HEK293 (cell line): ENCODE results near the gene MCF2L.

Experiments
- CTCF ChIA-PET: fragments of 350-600 bp; formaldehyde crosslinking; extraction: SDS; loops from one replicate; lab custom pipeline; 2021; ENCODE audit warnings: antibody characterized with exemption; lab: Yijun Ruan, JAX
- POLR2A ChIA-PET: fragments of 300-600 bp; formaldehyde crosslinking; extraction: SDS; loops from one replicate; lab custom pipeline; 2020; ENCODE audit warnings: antibody characterized with exemption, inconsistent platforms; lab: Yijun Ruan, JAX
- H3K27ac ChIP-seq: fragments of 200-500 bp; sonication (Bioruptor generic); 2 replicates; pipeline ENCODE4 v1.5.1; 2014; ENCODE audit warnings: low read depth, low read length, control low read depth, inconsistent platforms; ENCODE audit errors: extremely low read depth
- H3K36me3 ChIP-seq, 2 experiments: fragments of 200-500 bp in 1 of 2; sonication (Bioruptor generic) in 1 of 2; 1 replicate in 1 of 2; 2 replicates in 1 of 2; pipeline ENCODE4 v1.5.1; 2014 to 2017; ENCODE audit warnings: inconsistent platforms in 2 of 2, low read length in 2 of 2; ENCODE audit not compliant: control insufficient read depth in 2 of 2, insufficient read depth in 1 of 2
- H3K4me1 ChIP-seq: fragments of 200-500 bp; sonication (Bioruptor generic); 2 replicates; pipeline ENCODE4 v1.5.1; 2014; ENCODE audit warnings: mild to moderate bottlenecking, low read length, inconsistent platforms; ENCODE audit not compliant: control insufficient read depth, insufficient read depth
- H3K4me3 ChIP-seq: 2 replicates; pipeline ENCODE4 v1.5.1; 2011; ENCODE audit warnings: low read depth, mild to moderate bottlenecking, control low read depth, low read length, moderate library complexity
- H3K9me3 ChIP-seq: fragments of 200-500 bp; sonication (Bioruptor generic); 2 replicates; pipeline ENCODE4 v1.5.1; 2014; ENCODE audit warnings: low read depth, low read length, inconsistent platforms; ENCODE audit not compliant: control insufficient read depth, insufficient read depth
- KLF10 ChIP-seq: fragments of 450-650 bp; IDR thresholded peaks from 2 replicates; pipeline ENCODE4 v1.5.1; 2018; ENCODE audit warnings: missing biosample characterization, mild to moderate bottlenecking, missing genetic modification characterization
- KLF16 ChIP-seq: fragments of 450-650 bp; formaldehyde crosslinking; IDR thresholded peaks from 2 replicates; pipeline ENCODE4 v1.5.1; 2017; ENCODE audit warnings: missing biosample characterization, missing genetic modification characterization
- WT1 ChIP-seq: fragments of 450-650 bp; formaldehyde crosslinking; IDR thresholded peaks from 2 replicates; pipeline ENCODE4 v1.5.1; 2016; ENCODE audit warnings: missing biosample characterization, missing genetic modification characterization
- ZIC2 ChIP-seq: fragments of 450-650 bp; formaldehyde crosslinking; IDR thresholded peaks from 2 replicates; pipeline ENCODE4 v1.5.1; 2016; ENCODE audit warnings: missing biosample characterization, missing genetic modification characterization
- ZNF121 ChIP-seq: fragments of 450-650 bp; formaldehyde crosslinking; IDR thresholded peaks from 2 replicates; pipeline ENCODE4 v1.5.1; 2016; ENCODE audit warnings: missing biosample characterization, missing genetic modification characterization
- ZNF184 ChIP-seq: fragments of 450-650 bp; IDR thresholded peaks from 2 replicates; pipeline ENCODE4 v1.5.1; 2018; ENCODE audit warnings: missing biosample characterization, mild to moderate bottlenecking, missing genetic modification characterization
- ZNF223 ChIP-seq: fragments of 450-650 bp; formaldehyde crosslinking; IDR thresholded peaks from 2 replicates; pipeline ENCODE4 v1.5.1; 2016; ENCODE audit warnings: missing biosample characterization, missing genetic modification characterization
- ZNF239 ChIP-seq: fragments of 450-650 bp; formaldehyde crosslinking; IDR thresholded peaks from 2 replicates; pipeline ENCODE4 v1.5.1; 2016; ENCODE audit warnings: missing biosample characterization, missing genetic modification characterization
- ZNF37A ChIP-seq: fragments of 450-650 bp; IDR thresholded peaks from 2 replicates; pipeline ENCODE4 v1.5.1; 2018; ENCODE audit warnings: missing biosample characterization, missing genetic modification characterization
- ZNF423 ChIP-seq: fragments of 450-650 bp; formaldehyde crosslinking; IDR thresholded peaks from 2 replicates; pipeline ENCODE4 v1.5.1; 2016; ENCODE audit warnings: missing biosample characterization, missing genetic modification characterization
- ZNF501 ChIP-seq: fragments of 450-650 bp; formaldehyde crosslinking; IDR thresholded peaks from 2 replicates; pipeline ENCODE4 v1.5.1; 2016; ENCODE audit warnings: missing biosample characterization, missing genetic modification characterization
- ZNF660 ChIP-seq: fragments of 450-650 bp; IDR thresholded peaks from 2 replicates; pipeline ENCODE4 v1.5.1; 2018; ENCODE audit warnings: missing biosample characterization, mild to moderate bottlenecking, missing genetic modification characterization
- ZNF707 ChIP-seq: fragments of 450-650 bp; formaldehyde crosslinking; IDR thresholded peaks from 2 replicates; pipeline ENCODE4 v1.5.1; 2016; ENCODE audit warnings: missing biosample characterization, missing genetic modification characterization
- ZNF76 ChIP-seq: fragments of 450-650 bp; formaldehyde crosslinking; IDR thresholded peaks from 2 replicates; pipeline ENCODE4; 2016; ENCODE audit warnings: low read depth, missing biosample characterization, missing genetic modification characterization, borderline replicate concordance
- ZSCAN16 ChIP-seq: fragments of 450-650 bp; formaldehyde crosslinking; IDR thresholded peaks from 2 replicates; pipeline ENCODE4 v1.5.1; 2016; ENCODE audit warnings: missing biosample characterization, missing genetic modification characterization
- TF ChIP-seq, protein P1 (sequence below): fragments of 450-650 bp; IDR thresholded peaks from 2 replicates; pipeline ENCODE4 v1.5.1; 2018; ENCODE audit warnings: missing biosample characterization, mild to moderate bottlenecking, missing genetic modification characterization
- TF ChIP-seq, protein P2 (sequence below): fragments of 450-650 bp; formaldehyde crosslinking; IDR thresholded peaks from 2 replicates; pipeline ENCODE4 v1.5.1; 2016; ENCODE audit warnings: missing biosample characterization, missing genetic modification characterization
- TF ChIP-seq, protein P3 (sequence below): fragments of 450-650 bp; formaldehyde crosslinking; IDR thresholded peaks from 2 replicates; pipeline ENCODE4 v1.5.1; 2017; ENCODE audit warnings: missing biosample characterization, mild to moderate bottlenecking, missing genetic modification characterization, moderate library complexity

Gene MCF2L

DNA sequence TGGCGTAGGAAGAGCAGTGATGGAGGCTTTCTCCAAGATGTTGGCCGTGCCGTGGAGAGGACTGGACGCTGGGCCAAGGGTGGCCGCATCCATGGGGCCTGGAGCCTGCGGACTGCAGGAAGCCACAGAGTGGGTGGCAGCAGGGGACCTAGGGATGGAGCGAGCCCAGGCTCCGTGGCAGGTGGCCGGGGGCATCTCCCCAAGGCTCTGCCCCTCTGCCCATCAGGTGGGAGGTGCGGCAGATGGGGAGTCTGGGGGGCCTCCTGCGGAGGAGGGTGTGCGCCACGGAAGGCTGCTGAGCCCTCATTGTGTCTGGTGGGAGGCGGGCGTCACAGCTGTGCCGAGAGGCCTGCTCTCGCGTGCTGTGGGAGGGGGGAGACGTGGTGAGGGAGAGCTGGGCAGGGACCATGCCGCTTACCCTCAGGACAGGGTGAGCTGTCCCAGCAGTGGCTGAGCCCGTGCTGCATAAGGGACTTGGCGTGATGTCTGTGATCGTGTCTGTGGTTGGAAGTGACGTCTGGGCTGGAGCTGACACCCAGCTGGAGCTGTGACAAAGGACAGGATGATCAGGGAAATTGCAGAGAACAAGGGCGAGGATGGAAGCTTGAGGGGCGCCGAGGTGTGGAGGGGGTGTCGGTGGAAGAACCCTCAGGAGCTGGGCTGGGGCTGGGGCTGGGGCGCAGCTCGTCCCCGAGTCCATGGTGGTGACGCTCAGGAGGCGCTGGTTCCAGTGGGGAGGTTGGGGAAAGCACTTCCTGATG lies 13.4 kb downstream of the MCF2L start:
- CTCF ChIA-PET = no interaction called here
- POLR2A ChIA-PET = no interaction called here
- TF ChIP-seq, protein P1, sequence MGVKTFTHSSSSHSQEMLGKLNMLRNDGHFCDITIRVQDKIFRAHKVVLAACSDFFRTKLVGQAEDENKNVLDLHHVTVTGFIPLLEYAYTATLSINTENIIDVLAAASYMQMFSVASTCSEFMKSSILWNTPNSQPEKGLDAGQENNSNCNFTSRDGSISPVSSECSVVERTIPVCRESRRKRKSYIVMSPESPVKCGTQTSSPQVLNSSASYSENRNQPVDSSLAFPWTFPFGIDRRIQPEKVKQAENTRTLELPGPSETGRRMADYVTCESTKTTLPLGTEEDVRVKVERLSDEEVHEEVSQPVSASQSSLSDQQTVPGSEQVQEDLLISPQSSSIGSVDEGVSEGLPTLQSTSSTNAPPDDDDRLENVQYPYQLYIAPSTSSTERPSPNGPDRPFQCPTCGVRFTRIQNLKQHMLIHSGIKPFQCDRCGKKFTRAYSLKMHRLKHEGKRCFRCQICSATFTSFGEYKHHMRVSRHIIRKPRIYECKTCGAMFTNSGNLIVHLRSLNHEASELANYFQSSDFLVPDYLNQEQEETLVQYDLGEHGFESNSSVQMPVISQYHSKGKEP (tag by site-specific recombination) = no peak
- TF ChIP-seq ZNF184 (tag by site-specific recombination) (no peak), ZNF239 (tag by site-specific recombination) (no peak), ZSCAN16 (tag by site-specific recombination) (no peak), WT1 (tag by site-specific recombination) (no peak), ZIC2 (peak; percentile 20; the same call in 1 of the 2 replicates)

DNA sequence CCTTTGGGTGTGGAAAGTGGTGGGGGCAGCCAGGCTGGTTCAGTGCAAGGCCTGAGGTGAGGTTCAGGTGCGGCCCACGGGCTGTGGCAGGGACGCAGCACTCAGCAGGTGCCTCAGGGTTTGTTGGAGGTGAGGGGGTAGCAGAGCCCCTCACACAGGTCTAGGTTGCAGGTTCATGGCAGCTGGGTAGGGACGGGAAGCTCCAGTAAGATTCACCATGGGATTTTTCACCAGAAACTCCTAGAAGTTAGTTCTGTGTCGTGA lies 14.0 kb downstream of the MCF2L start:
- no peaks in the 10 kb centered on the region for H3K36me3 ChIP-seq
- TF ChIP-seq ZNF707 (tag by site-specific recombination) = no peak
- TF ChIP-seq KLF10 (tag by site-specific recombination) = no peak
- no peak for TF ChIP-seq ZNF223
- no peak for TF ChIP-seq KLF16 (tag by site-specific recombination)
- TF ChIP-seq ZNF37A (tag by site-specific recombination) = no peak
- TF ChIP-seq, protein P2, sequence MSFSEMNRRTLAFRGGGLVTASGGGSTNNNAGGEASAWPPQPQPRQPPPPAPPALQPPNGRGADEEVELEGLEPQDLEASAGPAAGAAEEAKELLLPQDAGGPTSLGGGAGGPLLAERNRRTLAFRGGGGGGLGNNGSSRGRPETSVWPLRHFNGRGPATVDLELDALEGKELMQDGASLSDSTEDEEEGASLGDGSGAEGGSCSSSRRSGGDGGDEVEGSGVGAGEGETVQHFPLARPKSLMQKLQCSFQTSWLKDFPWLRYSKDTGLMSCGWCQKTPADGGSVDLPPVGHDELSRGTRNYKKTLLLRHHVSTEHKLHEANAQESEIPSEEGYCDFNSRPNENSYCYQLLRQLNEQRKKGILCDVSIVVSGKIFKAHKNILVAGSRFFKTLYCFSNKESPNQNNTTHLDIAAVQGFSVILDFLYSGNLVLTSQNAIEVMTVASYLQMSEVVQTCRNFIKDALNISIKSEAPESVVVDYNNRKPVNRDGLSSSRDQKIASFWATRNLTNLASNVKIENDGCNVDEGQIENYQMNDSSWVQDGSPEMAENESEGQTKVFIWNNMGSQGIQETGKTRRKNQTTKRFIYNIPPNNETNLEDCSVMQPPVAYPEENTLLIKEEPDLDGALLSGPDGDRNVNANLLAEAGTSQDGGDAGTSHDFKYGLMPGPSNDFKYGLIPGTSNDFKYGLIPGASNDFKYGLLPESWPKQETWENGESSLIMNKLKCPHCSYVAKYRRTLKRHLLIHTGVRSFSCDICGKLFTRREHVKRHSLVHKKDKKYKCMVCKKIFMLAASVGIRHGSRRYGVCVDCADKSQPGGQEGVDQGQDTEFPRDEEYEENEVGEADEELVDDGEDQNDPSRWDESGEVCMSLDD (tag by site-specific recombination) = no peak
- no peak for TF ChIP-seq ZNF76 (tag by site-specific recombination)
- no peak for TF ChIP-seq ZNF660
- TF ChIP-seq ZNF501 (tag by site-specific recombination) = no peak
- TF ChIP-seq, protein P3, sequence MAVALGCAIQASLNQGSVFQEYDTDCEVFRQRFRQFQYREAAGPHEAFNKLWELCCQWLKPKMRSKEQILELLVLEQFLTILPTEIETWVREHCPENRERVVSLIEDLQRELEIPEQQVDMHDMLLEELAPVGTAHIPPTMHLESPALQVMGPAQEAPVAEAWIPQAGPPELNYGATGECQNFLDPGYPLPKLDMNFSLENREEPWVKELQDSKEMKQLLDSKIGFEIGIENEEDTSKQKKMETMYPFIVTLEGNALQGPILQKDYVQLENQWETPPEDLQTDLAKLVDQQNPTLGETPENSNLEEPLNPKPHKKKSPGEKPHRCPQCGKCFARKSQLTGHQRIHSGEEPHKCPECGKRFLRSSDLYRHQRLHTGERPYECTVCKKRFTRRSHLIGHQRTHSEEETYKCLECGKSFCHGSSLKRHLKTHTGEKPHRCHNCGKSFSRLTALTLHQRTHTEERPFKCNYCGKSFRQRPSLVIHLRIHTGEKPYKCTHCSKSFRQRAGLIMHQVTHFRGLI = no peak
- no peak for TF ChIP-seq ZNF423 (tag by site-specific recombination)
- TF ChIP-seq ZNF121 (tag by site-specific recombination) = no peak
- TF ChIP-seq, all 188 proteins: peak for 0
- no peaks in the 10 kb centered on the region for H3K4me1 ChIP-seq
- ChIA-PET POLR2A (no interaction called here), CTCF (no interaction called here)
- H3K27ac ChIP-seq = no peak overlapping the region
- H3K4me3 ChIP-seq = no peak overlapping the region
- no peaks in the 10 kb centered on the region for H3K9me3 ChIP-seq

More for the DNA sequence above, 13.4 kb downstream of the MCF2L start:
- no peaks in the 10 kb centered on the region for H3K4me1 ChIP-seq
- H3K9me3 ChIP-seq = no peaks in the 10 kb centered on the region
- H3K4me3 ChIP-seq = no peak overlapping the region
- no peak overlapping the region for H3K27ac ChIP-seq
- no peaks in the 10 kb centered on the region for H3K36me3 ChIP-seq
